ENCODE measurements around the gene CYP27A1. TPM values are rescaled to one million over a fixed set of nuclear protein-coding genes. Genes with fewer than 3 reads are reported as not detected.

CYP27A1 gene
- total RNA-seq, 2 experiments from 2014 or later: 0.23 TPM; not detected in 1

DNA sequence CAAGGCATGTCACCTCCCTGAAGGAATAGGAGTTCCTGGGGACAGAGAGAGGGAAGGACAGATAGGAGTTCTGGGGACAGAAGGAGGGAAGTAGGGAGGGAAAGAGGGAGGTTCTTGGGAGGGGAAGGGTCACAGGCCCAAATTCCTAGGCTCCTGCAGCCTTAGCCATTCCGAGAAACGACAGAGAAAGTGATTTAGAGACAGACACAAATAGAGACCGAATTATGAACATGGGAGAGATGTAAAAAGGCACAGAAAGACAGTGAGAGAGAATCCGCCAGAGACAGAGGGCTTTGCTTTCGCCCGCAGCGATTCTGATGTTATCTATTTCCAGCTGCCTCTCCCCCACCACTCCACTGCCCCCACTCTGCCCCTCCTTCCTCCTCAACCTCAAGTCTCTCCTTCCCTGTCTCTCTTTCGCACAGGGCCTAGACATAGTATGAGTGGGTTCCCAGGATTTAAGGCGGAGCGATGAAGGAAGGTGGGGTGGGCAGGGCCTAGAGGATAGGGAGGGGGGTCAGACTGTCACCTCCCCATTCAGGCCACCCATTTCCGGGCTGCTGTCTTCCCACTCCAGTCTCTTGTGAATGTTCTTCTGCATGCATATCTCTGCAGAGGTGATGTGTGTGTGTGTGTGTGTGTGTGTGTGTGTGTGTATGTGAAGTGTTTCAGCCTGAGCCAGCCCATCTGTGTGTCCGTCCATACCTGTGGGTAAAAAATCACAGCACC, 74.4 kb downstream of the CYP27A1 start:
- Histone ChIP-seq H3K79me2 (ENCODE audit: insufficient read depth, low read depth, low read length) (no peaks in the 10 kb centered on the region), H3K4me3 (ENCODE audit: low read depth, low read length, poor library complexity, severe bottlenecking) (no peak overlapping the region), H2AFZ (ENCODE audit: low read length) (no peak overlapping the region), H4K20me1 (ENCODE audit: insufficient read depth, low read length) (no peaks in the 10 kb centered on the region), H3K9me3 (ENCODE audit: low read length) (no peaks in the 10 kb centered on the region), H3K36me3 (ENCODE audit: insufficient read depth, low read length) (no peaks in the 10 kb centered on the region), H3K27ac (ENCODE audit: low read depth, low read length, poor library complexity, severe bottlenecking) (no peak overlapping the region), H3K9me2 (ENCODE audit: insufficient read depth, low read length) (no peaks in the 10 kb centered on the region), H3K4me1 (ENCODE audit: insufficient read depth, low read length, poor library complexity, severe bottlenecking) (no peaks in the 10 kb centered on the region), H3K4me2 (ENCODE audit: low read length) (no peak overlapping the region)
- CTCF ChIA-PET (ENCODE audit: unreplicated experiment): no interaction called here
- intact Hi-C loops (cut with micrococcal nuclease; ENCODE audit: unreplicated experiment): no loop called here
- TF ChIP-seq, protein P1, sequence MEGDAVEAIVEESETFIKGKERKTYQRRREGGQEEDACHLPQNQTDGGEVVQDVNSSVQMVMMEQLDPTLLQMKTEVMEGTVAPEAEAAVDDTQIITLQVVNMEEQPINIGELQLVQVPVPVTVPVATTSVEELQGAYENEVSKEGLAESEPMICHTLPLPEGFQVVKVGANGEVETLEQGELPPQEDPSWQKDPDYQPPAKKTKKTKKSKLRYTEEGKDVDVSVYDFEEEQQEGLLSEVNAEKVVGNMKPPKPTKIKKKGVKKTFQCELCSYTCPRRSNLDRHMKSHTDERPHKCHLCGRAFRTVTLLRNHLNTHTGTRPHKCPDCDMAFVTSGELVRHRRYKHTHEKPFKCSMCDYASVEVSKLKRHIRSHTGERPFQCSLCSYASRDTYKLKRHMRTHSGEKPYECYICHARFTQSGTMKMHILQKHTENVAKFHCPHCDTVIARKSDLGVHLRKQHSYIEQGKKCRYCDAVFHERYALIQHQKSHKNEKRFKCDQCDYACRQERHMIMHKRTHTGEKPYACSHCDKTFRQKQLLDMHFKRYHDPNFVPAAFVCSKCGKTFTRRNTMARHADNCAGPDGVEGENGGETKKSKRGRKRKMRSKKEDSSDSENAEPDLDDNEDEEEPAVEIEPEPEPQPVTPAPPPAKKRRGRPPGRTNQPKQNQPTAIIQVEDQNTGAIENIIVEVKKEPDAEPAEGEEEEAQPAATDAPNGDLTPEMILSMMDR (conservative IDR thresholded peaks at IDR 0.05; ENCODE audit: low read length): no peak
- TF ChIP-seq EZH2phosphoT487 (IDR thresholded peaks at IDR 0.05; ENCODE audit: borderline replicate concordance, low read depth, low read length): no peak
- no peak for DNase-seq (ENCODE audit: low spot score)
- POLR2A ChIA-PET: no interaction called here
- BruUV-seq (replicated peaks): no TSS peak

DNA sequence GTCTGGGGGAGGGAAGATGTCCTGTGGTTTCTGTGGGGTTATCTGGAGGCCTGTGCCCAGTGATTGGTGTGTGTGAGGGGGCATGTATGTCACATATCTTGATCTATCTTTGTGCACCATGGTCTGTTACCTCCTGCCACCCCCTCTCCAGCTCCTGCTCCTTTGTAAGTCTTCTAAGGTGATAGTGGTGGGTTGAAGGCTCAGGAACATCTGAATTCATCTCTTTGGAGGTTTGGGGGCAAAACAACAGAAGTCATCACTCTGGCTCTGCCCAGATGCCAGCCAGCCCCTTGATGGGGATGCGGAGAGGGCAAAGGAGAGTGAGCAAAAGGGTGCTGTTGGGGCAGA, 74.9 kb downstream of the CYP27A1 start:
- no peaks in the 10 kb centered on the region for H3K4me1 ChIP-seq (ENCODE audit: insufficient read depth, low read length, poor library complexity, severe bottlenecking)
- DNase-seq (ENCODE audit: low spot score): no peak
- H4K20me1 ChIP-seq (ENCODE audit: insufficient read depth, low read length): no peaks in the 10 kb centered on the region
- ChIA-PET POLR2A (no interaction called here), CTCF (ENCODE audit: unreplicated experiment) (interaction anchor here (0.6 kb wide), 1 partner anchor 374 kb away, joined by 6 read pairs; no protein-coding TSS in a partner anchor)
- H3K36me3 ChIP-seq (ENCODE audit: insufficient read depth, low read length): no peaks in the 10 kb centered on the region
- H3K4me2 ChIP-seq (ENCODE audit: low read length): no peak overlapping the region
- H3K9me3 ChIP-seq (ENCODE audit: low read length): no peaks in the 10 kb centered on the region
- H3K27ac ChIP-seq (ENCODE audit: low read depth, low read length, poor library complexity, severe bottlenecking): no peak overlapping the region
- no peak overlapping the region for H3K4me3 ChIP-seq (ENCODE audit: low read depth, low read length, poor library complexity, severe bottlenecking)
- no peaks in the 10 kb centered on the region for H3K79me2 ChIP-seq (ENCODE audit: insufficient read depth, low read depth, low read length)
- intact Hi-C loops (cut with micrococcal nuclease; ENCODE audit: unreplicated experiment): no loop called here
- no TSS peak for BruUV-seq (replicated peaks)
- H2AFZ ChIP-seq (ENCODE audit: low read length): no peak overlapping the region
- no peak for TF ChIP-seq EZH2phosphoT487 (IDR thresholded peaks at IDR 0.05; ENCODE audit: borderline replicate concordance, low read depth, low read length)
- TF ChIP-seq, protein P1 (conservative IDR thresholded peaks at IDR 0.05; ENCODE audit: low read length): no peak
- H3K9me2 ChIP-seq (ENCODE audit: insufficient read depth, low read length): no peaks in the 10 kb centered on the region

DNA sequence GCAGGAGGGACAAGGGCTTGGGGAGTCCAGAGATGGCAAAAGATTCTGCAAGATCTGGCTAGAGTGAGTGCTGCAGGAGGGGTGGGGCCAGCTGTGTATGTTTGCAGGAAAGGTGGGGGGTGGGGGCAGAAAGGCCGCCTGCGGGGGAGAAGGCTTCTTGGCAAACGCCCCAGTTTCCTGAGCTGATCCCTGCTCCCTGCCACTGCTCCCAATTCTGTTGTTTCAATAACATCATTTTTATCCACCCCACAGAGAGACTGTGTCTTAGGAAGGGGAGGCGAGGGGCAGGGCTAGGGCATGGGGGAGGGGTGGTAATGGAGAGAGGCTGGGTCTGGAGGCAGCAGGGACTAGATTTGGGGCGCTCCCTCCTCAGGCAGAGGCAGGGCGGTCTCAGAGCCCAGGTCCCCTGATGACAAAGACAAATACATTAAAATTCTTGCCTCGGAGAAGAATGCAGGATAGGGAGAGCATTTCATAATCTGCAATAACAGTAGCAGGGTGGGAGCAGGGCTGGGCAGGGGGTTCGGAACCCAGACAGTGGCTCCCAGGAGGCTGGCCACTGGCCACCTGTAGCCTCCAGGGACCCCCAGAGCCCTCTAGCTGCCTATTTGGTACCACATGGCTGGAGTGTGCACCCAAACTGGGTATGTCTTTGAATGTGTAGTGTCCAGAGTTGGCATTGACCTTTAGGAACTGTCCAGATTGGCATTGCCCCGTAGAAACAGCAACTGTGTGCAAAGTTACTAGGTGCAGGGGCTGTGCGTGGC, 75.6 kb downstream of the CYP27A1 start:
- Histone ChIP-seq H3K9me3 (ENCODE audit: low read length) (no peaks in the 10 kb centered on the region), H3K4me2 (ENCODE audit: low read length) (no peak overlapping the region), H2AFZ (ENCODE audit: low read length) (no peak overlapping the region), H3K4me1 (ENCODE audit: insufficient read depth, low read length, poor library complexity, severe bottlenecking) (no peaks in the 10 kb centered on the region), H3K27ac (ENCODE audit: low read depth, low read length, poor library complexity, severe bottlenecking) (no peak overlapping the region), H3K9me2 (ENCODE audit: insufficient read depth, low read length) (no peaks in the 10 kb centered on the region), H4K20me1 (ENCODE audit: insufficient read depth, low read length) (no peaks in the 10 kb centered on the region), H3K4me3 (ENCODE audit: low read depth, low read length, poor library complexity, severe bottlenecking) (no peak overlapping the region), H3K36me3 (ENCODE audit: insufficient read depth, low read length) (no peaks in the 10 kb centered on the region), H3K79me2 (ENCODE audit: insufficient read depth, low read depth, low read length) (no peaks in the 10 kb centered on the region)
- no peak for DNase-seq (ENCODE audit: low spot score)
- CTCF ChIA-PET (ENCODE audit: unreplicated experiment): interaction anchor here (0.6 kb wide), 1 partner anchor 375 kb away, joined by 6 read pairs; no protein-coding TSS in a partner anchor
- POLR2A ChIA-PET: no interaction called here
- intact Hi-C loops (cut with micrococcal nuclease; ENCODE audit: unreplicated experiment): no loop called here
- no TSS peak for BruUV-seq (replicated peaks)
- no peak for TF ChIP-seq EZH2phosphoT487 (IDR thresholded peaks at IDR 0.05; ENCODE audit: borderline replicate concordance, low read depth, low read length)
